Raji (cell line): Measurements from ENCODE around the gene TMTC2.

Source experiments
- POLR2A ChIP-seq: IDR thresholded peaks from 2 replicates; pipeline ENCODE4 v1.6.1; 2011; ENCODE audit warnings: low read depth, low read length, control low read depth; ENCODE audit not compliant: insufficient read depth

TMTC2 gene

DNA sequence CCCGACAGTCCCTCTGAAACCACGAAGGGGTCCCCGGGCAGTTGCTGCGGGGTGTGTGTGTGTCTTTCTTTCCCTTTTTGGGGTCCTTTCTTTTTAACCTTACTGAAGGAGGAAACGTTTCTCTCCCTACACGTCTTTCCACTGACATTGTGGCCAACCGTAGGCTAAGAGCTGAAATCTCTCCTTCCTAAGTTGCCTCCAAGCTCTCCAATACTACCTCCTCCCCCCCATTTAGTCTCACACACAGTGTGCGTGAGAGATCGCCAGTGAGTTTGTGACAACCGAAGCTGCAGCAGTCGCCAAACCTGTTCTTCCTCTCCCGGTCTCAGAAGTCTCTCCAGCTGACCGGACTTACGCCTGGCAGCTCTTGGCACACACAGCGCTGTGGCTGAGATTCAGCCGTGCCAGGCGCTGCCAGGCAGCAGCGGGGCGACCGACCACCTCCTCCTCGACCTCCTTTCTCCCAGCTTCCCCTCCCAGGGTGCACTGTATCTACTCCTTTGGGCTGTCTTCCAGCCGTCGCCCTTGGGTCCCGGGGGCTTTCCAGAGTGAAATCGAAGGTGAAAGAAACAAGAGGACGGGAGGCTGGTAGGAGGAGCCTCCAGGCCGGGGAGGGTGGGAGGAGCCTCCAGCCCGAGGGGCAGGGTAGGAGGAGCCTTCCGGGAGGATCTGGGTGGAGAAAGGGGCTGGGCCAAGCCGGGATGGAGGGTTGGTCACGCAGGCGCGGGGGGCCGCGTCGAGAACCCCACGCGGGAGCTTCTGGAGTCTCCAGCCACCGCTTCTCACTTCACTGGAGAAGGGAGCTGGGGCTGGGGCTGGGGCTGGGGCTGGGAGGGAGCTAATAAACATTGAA is at the start of gene TMTC2:
TMTC2 (plus strand) TSS at position 739 of the 853 bp plus-strand sequence.
- TF ChIP-seq POLR2A = peak; percentile 67

- TF ChIP-seq POLR2A = no peak
Measured at GRCh38 chr12:82638324-82638723, 48.4 kb upstream of the TMTC2 start.

- TF ChIP-seq POLR2A = no peak
Measured at GRCh38 chr12:82644896-82645295, 41.8 kb upstream of the TMTC2 start.

DNA sequence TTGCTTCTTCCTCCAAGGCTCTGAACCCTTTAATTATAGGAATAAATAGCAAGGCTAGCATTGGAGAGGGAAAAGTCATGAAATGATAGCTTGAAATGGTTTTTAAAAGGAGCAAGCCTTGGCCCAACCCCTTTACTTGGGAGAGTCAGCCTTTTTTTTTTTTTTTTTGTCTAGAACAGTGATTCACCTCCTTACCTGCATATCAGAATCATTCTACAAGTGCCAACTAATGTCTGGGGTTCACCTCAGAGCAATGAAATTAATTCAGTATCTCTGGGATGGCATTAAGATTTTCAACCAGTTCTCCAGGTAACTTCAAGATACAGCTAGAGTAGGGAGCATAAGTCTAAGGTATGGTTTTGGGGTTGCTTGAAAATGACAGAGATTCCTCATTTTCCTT is 41.3 kb upstream of the TMTC2 start:
- TF ChIP-seq POLR2A = no peak

DNA sequence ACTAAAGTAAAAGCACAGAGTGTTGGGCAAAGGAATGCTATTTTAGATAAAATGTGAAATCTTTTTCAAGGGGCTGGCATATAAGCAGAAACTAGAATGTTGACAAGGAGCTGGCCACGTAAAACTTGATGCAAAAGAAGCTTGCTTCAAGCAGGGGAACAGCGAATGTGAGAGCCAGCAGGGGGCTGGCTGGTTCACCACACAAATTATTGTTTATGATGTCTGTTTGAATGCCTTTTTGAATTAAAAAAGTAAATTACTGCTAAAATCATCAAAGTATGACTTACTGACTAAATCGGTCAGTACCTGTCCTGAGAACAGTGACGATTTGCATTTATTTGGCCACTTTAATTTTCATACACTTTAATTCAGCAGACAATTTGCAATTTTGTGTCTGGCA is 38.9 kb upstream of the TMTC2 start:
- no peak for TF ChIP-seq POLR2A

GRCh38 chr12:82648259-82648909 is 38.3 kb upstream of the TMTC2 start:
- no peak for TF ChIP-seq POLR2A

DNA sequence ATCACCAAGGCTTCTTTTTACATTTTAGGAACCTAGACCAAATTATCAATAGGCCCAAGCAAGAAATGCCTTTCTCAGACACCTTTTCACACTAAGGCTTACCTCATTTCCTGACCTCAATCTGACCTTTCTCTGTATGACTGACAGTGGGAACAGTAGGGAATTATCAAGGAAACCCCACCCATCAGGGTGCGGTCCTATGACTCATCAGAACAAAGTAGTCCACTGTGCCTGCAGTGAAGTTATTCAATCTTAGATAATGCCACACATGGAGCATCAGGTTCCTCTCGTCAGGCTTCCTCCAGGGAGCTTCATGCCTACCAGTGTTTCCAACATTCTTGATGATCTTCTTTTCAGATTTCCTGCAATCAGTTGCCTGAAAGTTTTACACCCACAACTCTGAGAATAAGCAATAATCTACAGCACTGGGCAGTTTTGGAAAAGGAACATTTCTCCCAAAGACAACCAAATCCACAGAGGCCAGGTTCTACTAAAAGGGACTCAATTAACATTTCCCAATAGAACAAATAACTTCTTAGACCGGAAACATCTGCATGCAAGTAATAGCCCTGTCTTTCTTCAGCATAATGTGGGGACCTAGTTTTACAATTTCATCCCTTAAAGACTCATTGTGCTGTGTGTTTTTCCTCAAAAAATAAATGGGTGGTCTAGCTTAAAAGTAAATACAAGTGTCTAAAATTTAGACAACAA is 35.9 kb upstream of the TMTC2 start:
- no peak for TF ChIP-seq POLR2A

- no peak for TF ChIP-seq POLR2A
Measured at GRCh38 chr12:82651489-82651888, 35.2 kb upstream of the TMTC2 start.

GRCh38 chr12:82652071-82652470 is 34.6 kb upstream of the TMTC2 start:
- TF ChIP-seq POLR2A = no peak

- TF ChIP-seq POLR2A = no peak
Measured at GRCh38 chr12:82655751-82656150, 31.0 kb upstream of the TMTC2 start.

DNA sequence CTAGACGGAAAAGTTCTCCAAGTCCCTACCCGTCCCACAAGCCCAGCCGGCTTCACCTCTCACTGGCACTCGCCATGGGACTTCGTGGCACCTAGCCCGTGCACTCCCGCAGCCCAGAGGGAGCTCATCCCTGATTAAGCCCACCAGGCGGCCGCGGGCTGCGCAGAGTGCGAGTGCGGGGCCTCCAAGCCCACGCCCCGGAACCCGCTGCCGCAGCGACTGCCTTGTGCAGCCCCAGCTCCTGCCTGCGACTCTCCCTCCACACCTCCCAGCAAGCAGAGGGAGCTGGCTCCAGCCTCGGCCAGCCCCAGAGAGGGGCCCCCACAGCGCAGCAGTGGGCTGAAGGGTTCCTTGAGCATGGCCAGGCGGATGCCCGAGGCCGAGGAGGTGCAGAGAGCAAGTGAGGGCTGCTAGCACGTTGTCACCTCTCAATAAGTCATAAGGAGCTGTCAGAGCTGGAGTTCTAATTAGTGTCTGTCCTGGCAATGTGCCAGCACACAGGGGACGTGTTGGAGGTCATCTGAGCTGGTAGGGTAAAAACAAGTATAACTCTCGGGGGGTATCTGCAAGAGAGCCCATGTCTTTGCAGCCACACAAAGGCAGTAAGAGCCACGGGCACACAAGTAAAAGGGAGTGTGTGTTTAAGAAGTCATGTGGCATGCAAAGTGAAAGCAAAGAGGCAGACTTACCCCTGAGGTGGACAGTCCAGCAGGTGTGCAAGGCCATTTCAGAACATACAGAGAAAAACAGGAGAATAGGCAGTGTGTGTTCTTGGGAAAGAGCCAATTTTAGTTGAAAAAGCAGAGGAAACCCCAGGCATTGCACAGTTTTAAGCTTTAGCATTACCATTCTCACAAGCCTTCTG is 27.1 kb upstream of the TMTC2 start:
- no peak for TF ChIP-seq POLR2A

DNA sequence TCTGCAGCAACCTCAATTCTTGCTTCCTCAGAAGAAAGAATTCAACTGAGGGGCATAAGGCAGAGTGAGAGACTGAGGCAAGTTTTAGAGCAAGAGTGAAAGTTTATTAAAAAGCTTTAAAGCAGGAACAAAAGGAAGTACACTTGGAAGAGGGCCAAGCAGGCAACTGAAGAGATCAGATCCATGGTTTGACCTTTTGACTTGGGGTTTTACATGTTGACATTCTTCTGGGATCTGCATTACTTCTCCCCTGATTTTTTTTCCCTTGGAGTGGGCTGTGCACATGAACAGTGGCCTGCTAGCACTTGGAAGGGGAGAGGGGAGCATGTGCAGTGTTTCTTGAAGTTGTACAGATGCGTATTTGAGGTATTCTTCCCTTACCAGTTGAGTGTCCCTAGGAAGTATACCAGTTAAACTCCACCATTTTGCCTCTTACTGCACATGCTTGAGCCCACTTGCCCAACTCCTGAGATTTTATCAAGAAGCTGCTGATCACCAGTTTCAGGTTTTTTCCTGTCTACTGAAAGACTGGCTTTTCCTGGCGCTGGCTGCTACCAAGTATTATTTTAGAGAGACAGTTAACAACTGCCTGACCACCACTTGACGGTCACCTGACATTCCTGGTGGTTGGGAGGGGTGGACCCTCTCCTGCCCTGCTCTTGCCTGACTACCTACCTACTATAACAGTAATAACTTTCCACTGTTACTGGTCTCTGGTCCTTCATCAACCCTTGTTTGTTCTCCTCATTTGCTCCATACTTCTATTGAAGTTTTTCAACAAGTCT is 26.0 kb upstream of the TMTC2 start:
- no peak for TF ChIP-seq POLR2A

GRCh38 chr12:82663893-82664292 is 22.8 kb upstream of the TMTC2 start:
- TF ChIP-seq POLR2A = no peak

DNA sequence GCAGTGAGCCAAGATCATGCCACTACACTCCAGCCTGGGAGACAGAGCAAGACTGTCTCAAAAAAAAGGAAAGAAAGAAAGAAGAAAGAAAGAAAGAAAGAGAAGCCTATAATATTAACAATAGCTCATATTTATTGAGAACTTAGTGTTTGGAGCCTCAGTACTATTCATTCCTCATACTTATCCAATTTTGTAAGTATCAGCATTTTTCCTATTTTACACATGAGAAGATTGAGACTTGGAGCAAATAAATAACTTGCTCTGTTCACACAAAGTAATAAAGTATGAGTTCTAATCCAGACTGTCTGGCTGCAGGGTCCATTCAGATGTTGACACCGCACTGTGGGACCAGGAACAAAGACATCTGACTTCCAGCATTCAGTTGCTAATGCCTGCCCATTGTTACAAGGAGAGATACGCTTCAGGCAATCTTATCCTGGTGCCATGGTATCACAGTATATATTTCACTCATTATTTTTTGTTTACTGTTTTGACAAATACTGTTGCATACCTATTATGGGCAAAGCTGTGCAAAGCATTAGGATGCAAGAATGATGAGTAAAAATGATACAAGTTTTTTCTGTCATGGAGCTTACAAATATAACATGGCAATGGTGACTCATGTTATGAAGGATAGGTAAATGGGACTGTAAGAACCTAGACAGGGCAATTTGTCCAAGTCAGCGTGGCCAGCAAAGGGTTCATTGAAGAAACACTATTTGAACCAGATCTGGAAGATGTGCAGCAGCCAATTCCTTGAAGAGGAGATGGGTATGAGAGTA is 21.4 kb upstream of the TMTC2 start:
- no peak for TF ChIP-seq POLR2A

GRCh38 chr12:82666830-82667229 is 19.9 kb upstream of the TMTC2 start:
- no peak for TF ChIP-seq POLR2A
